Measurements from ENCODE around the gene SRSF1.

GRCh38 chr17:58002973-58003372, 4.1 kb downstream of the SRSF1 start:
- no peak for TF ChIP-seq RFX5 (IDR thresholded peaks at IDR 0.05; ENCODE audit: low read depth, low read length)
- no peak for TF ChIP-seq CTCF (conservative IDR thresholded peaks at IDR 0.05; ENCODE audit: low read depth, low read length)
- TF ChIP-seq CEBPB (IDR thresholded peaks at IDR 0.05; ENCODE audit: low read depth, low read length): no peak
- TF ChIP-seq POLR2A (IDR thresholded peaks at IDR 0.05; ENCODE audit: low read depth, low read length): no peak
- TF ChIP-seq SMC3 (IDR thresholded peaks at IDR 0.05; ENCODE audit: low read depth, low read length): no peak
- no peak for TF ChIP-seq ELK1 (IDR thresholded peaks at IDR 0.05; ENCODE audit: borderline replicate concordance, low read depth, low read length)
- no peak for TF ChIP-seq FOS (IDR thresholded peaks at IDR 0.05; ENCODE audit: low read depth, low read length)
- no peak for TF ChIP-seq BHLHE40 (IDR thresholded peaks at IDR 0.05; ENCODE audit: low read depth, low read length)
- TF ChIP-seq RAD21 (IDR thresholded peaks at IDR 0.05; ENCODE audit: low read length): no peak
- TF ChIP-seq NFE2L2 (IDR thresholded peaks at IDR 0.05; ENCODE audit: low read depth, low read length): no peak
- TF ChIP-seq USF2 (IDR thresholded peaks at IDR 0.05; ENCODE audit: low read depth, low read length): no peak
- TF ChIP-seq CHD1 (IDR thresholded peaks at IDR 0.05; ENCODE audit: low read depth, low read length): no peak
- no peak for TF ChIP-seq RCOR1 (IDR thresholded peaks at IDR 0.05; ENCODE audit: insufficient replicate concordance, low read length)

Data from IMR-90 (cell line).